Large intestine (tissue), 12 donors: ENCODE results near the gene RHOXF2. TPM values are rescaled to one million over a fixed set of nuclear protein-coding genes. Genes with fewer than 3 reads are reported as not detected.
"Not testable (repeated sequence)": the region's sequence is repeated elsewhere in the genome, so short reads cannot be mapped to it uniquely, and the experiment has no call there.

Source experiments
- DNase-seq, 2 donors: peaks; one replicate each; pipeline versions ENCODE4 v3.0.0 to v3.0.0-alpha.2; 2013
- H3K27ac ChIP-seq: one replicate; pipeline ENCODE4 v1.5.1; 2013; ENCODE audit warnings: low read length
- H3K27me3 ChIP-seq: 2 replicates; pipeline ENCODE4 v1.6.1; 2013; ENCODE audit warnings: low read length; ENCODE audit not compliant: control insufficient read depth, insufficient read depth
- H3K36me3 ChIP-seq: 2 replicates; pipeline ENCODE4 v1.6.1; 2013; ENCODE audit warnings: low read length; ENCODE audit not compliant: control insufficient read depth, insufficient read depth
- H3K4me1 ChIP-seq: one replicate; pipeline ENCODE4 v1.6.1; 2013; ENCODE audit warnings: low read length; ENCODE audit not compliant: control insufficient read depth, insufficient read depth
- H3K4me3 ChIP-seq: one replicate; pipeline ENCODE4 v1.5.1; 2013; ENCODE audit warnings: low read length
- H3K9me3 ChIP-seq: one replicate; pipeline ENCODE4 v1.6.1; 2013; ENCODE audit warnings: mild to moderate bottlenecking, low read depth, low read length, moderate library complexity; ENCODE audit not compliant: control insufficient read depth
- WGBS: methylation state at CpG from one replicate; pipeline ENCODE4 v1.1.5; 2013; ENCODE audit warnings: low lambda C conversion rate; ENCODE audit not compliant: insufficient coverage; 5-methylcytosine and 5-hydroxymethylcytosine counted together
- long read RNA-seq, 11 donors: transcript quantifications; one replicate each; lab custom pipeline, GENCODE V29; 2026
- polyA plus RNA-seq: library from polyadenylated mRNA; unstranded; fragments of 120-200 nt; gene quantifications from one replicate; pipeline ENCODE4 v1.2.1, GENCODE V29; 2013

The RHOXF2 gene
- polyA plus RNA-seq: not detected
- long read RNA-seq, donor 1: 0 reads
- long read RNA-seq, donor 2: 0 reads
- long read RNA-seq, donor 3: 0 reads
- long read RNA-seq, donor 4: 0 reads
- long read RNA-seq, donor 5: 0 reads
- long read RNA-seq, donor 6: 0 reads
- long read RNA-seq, donor 7: 0 reads
- long read RNA-seq, donor 8: 0 reads
- long read RNA-seq, donor 9: 0 reads
- long read RNA-seq, donor 10: 0 reads
- long read RNA-seq, donor 11: 0 reads

- H3K36me3 ChIP-seq, H3K4me3 ChIP-seq, DNase-seq, H3K27me3 ChIP-seq, H3K27ac ChIP-seq, H3K4me1 ChIP-seq, H3K9me3 ChIP-seq: not testable (repeated sequence)
- WGBS: no CpG with 5 or more reads among the region's 15 CpGs
These were observed at the start of gene RHOXF2 for GRCh38 chrX:120158313-120158712. TSS of gene RHOXF2 (plus strand) at chrX:120158613. CDS start at chrX:120158751, 138 bp downstream.

- Histone ChIP-seq H3K36me3 (no peaks in the 10 kb centered on the region), H3K4me1 (no peaks in the 10 kb centered on the region), H3K27ac (no peak overlapping the region), H3K4me3 (no peak overlapping the region), H3K9me3 (no peaks in the 10 kb centered on the region), H3K27me3 (no peaks in the 10 kb centered on the region)
- no peak for DNase-seq
- no CpG with 5 or more reads among the region's 1 CpG for WGBS
These were observed 49.0 kb upstream of the RHOXF2 start for GRCh38 chrX:120109378-120109777.

GRCh38 chrX:120111611-120112010, 46.8 kb upstream of the RHOXF2 start:
- no peak overlapping the region for H3K27ac ChIP-seq
- no peak overlapping the region for H3K4me3 ChIP-seq
- peaks cover 4% of the 10 kb centered on the region for H3K9me3 ChIP-seq
- no peaks in the 10 kb centered on the region for H3K36me3 ChIP-seq
- no peaks in the 10 kb centered on the region for H3K4me1 ChIP-seq
- DNase-seq: no peak
- no peaks in the 10 kb centered on the region for H3K27me3 ChIP-seq

GRCh38 chrX:120115438-120115963, 42.9 kb upstream of the RHOXF2 start, which contains the start of gene RHOXF1:
TSS of gene RHOXF1 (minus strand) at chrX:120115913. CDS start at chrX:120115862, 51 bp downstream.
- no peaks in the 10 kb centered on the region for H3K27me3 ChIP-seq
- no peak for DNase-seq
- no peaks in the 10 kb centered on the region for H3K4me1 ChIP-seq
- H3K4me3 ChIP-seq: no peak within 1 kb of the TSS
- peaks cover 4% of the 10 kb centered on the region for H3K9me3 ChIP-seq
- no peak within 1 kb of the TSS for H3K27ac ChIP-seq
- no CpG with 5 or more reads among the region's 35 CpGs for WGBS
- H3K36me3 ChIP-seq: no peaks in the 10 kb centered on the region

GRCh38 chrX:120120223-120120622, 38.2 kb upstream of the RHOXF2 start:
- Histone ChIP-seq H3K4me3 (no peak overlapping the region), H3K36me3 (no peaks in the 10 kb centered on the region), H3K4me1 (no peaks in the 10 kb centered on the region), H3K27me3 (no peaks in the 10 kb centered on the region), H3K9me3 (peaks cover 4% of the 10 kb centered on the region), H3K27ac (no peak overlapping the region)
- no CpG with 5 or more reads among the region's 12 CpGs for WGBS
- no peak for DNase-seq

- Histone ChIP-seq H3K4me1 (no peaks in the 10 kb centered on the region), H3K27ac (no peak overlapping the region), H3K27me3 (no peaks in the 10 kb centered on the region), H3K36me3 (no peaks in the 10 kb centered on the region), H3K9me3 (no peaks in the 10 kb centered on the region), H3K4me3 (no peak overlapping the region)
- WGBS: no CpG with 5 or more reads among the region's 3 CpGs
- no peak for DNase-seq
These were observed 33.0 kb upstream of the RHOXF2 start for GRCh38 chrX:120125444-120125843.

- H3K27ac ChIP-seq, H3K36me3 ChIP-seq, H3K4me1 ChIP-seq, DNase-seq, H3K9me3 ChIP-seq, H3K27me3 ChIP-seq, H3K4me3 ChIP-seq: not testable (repeated sequence)
- WGBS: no CpG with 5 or more reads among the region's 5 CpGs
These were observed 30.0 kb upstream of the RHOXF2 start for GRCh38 chrX:120128306-120128846.

- no peak overlapping the region for H3K27ac ChIP-seq
- no peak for DNase-seq
These were observed 22.3 kb upstream of the RHOXF2 start for GRCh38 chrX:120136128-120136527.

GRCh38 chrX:120136840-120137239, 21.6 kb upstream of the RHOXF2 start:
- DNase-seq: no peak
- H3K27me3 ChIP-seq: no peaks in the 10 kb centered on the region
- H3K27ac ChIP-seq: no peak overlapping the region
- H3K9me3 ChIP-seq: no peaks in the 10 kb centered on the region
- no peaks in the 10 kb centered on the region for H3K4me1 ChIP-seq
- H3K36me3 ChIP-seq: no peaks in the 10 kb centered on the region
- H3K4me3 ChIP-seq: no peak overlapping the region
- WGBS: no CpG with 5 or more reads among the region's 3 CpGs

More at GRCh38 chrX:120136128-120136527, 22.3 kb upstream of the RHOXF2 start:
- Histone ChIP-seq H3K27me3 (no peaks in the 10 kb centered on the region), H3K4me1 (no peaks in the 10 kb centered on the region), H3K9me3 (no peaks in the 10 kb centered on the region), H3K36me3 (no peaks in the 10 kb centered on the region), H3K4me3 (no peak overlapping the region)
- WGBS: no CpG with 5 or more reads among the region's 6 CpGs

GRCh38 chrX:120137439-120137838, 21.0 kb upstream of the RHOXF2 start:
- H3K4me1 ChIP-seq: no peaks in the 10 kb centered on the region
- H3K4me3 ChIP-seq: no peak overlapping the region
- H3K9me3 ChIP-seq: no peaks in the 10 kb centered on the region
- H3K27ac ChIP-seq: no peak overlapping the region
- no CpG with 5 or more reads among the region's 3 CpGs for WGBS
- no peaks in the 10 kb centered on the region for H3K27me3 ChIP-seq
- no peaks in the 10 kb centered on the region for H3K36me3 ChIP-seq
- no peak for DNase-seq
